HEK293T (cell line): ENCODE data around the gene FN1.

Source experiments
- ARNT ChIP-seq: fragments of 450-650 bp; IDR thresholded peaks from 2 replicates; pipeline ENCODE4 v1.6.1; 2017; ENCODE audit warnings: mild to moderate bottlenecking
- FOXA1 ChIP-seq: fragments of 450-650 bp; IDR thresholded peaks from 2 replicates; pipeline ENCODE4 v1.6.1; 2016; ENCODE audit warnings: mild to moderate bottlenecking
- FOXK2 ChIP-seq: fragments of 450-650 bp; IDR thresholded peaks from 2 replicates; pipeline ENCODE4 v1.6.1; 2016; ENCODE audit warnings: mild to moderate bottlenecking
- FOXM1 ChIP-seq: fragments of 450-650 bp; IDR thresholded peaks from 2 replicates; pipeline ENCODE4 v1.6.1; 2017; ENCODE audit warnings: mild to moderate bottlenecking, borderline replicate concordance
- HDGF ChIP-seq: fragments of 450-650 bp; IDR thresholded peaks from 2 replicates; pipeline ENCODE4 v1.6.1; 2017; ENCODE audit warnings: antibody characterized with exemption, borderline replicate concordance
- LEF1 ChIP-seq: fragments of 450-650 bp; IDR thresholded peaks from 2 replicates; pipeline ENCODE4 v1.6.1; 2017; ENCODE audit warnings: mild to moderate bottlenecking, borderline replicate concordance
- NFRKB ChIP-seq: fragments of 450-650 bp; IDR thresholded peaks from 2 replicates; pipeline ENCODE4 v1.6.1; 2016; ENCODE audit warnings: mild to moderate bottlenecking, moderate library complexity
- PKNOX1 ChIP-seq: fragments of 450-650 bp; IDR thresholded peaks from 2 replicates; pipeline ENCODE4 v1.6.1; 2016
- SP1 ChIP-seq: fragments of 450-650 bp; IDR thresholded peaks from 2 replicates; pipeline ENCODE4 v1.6.1; 2017
- ZNF384 ChIP-seq: fragments of 450-650 bp; IDR thresholded peaks from 2 replicates; pipeline ENCODE4 v1.6.1; 2016

GRCh38 chr2:215415218-215415617, 20.6 kb downstream of the FN1 start:
- no peak for TF ChIP-seq FOXK2
- TF ChIP-seq FOXA1 = no peak
- no peak for TF ChIP-seq PKNOX1
- no peak for TF ChIP-seq ARNT
- TF ChIP-seq FOXM1 = no peak
- TF ChIP-seq ZNF384 = no peak
- no peak for TF ChIP-seq SP1
- no peak for TF ChIP-seq LEF1
- no peak for TF ChIP-seq HDGF
- TF ChIP-seq NFRKB = no peak
